ENCODE data around the gene SERP2. TPM values are rescaled to one million over a fixed set of nuclear protein-coding genes. Genes with fewer than 3 reads are reported as not detected.

SERP2 gene
- total RNA-seq, 4 donors from 2014 or later: 0.76 to 3.7 (median 1.7) TPM

- no peak for TF ChIP-seq POLR2A (IDR thresholded peaks at IDR 0.05)
- no peak for ATAC-seq
- H3K27me3 ChIP-seq: peaks cover 0 to 7% (median 0%) of the 10 kb centered on the region in 3 donors
- no peaks in the 10 kb centered on the region for H3K9me3 ChIP-seq
- H3K27ac ChIP-seq: no peak overlapping the region
- DNase-seq: no peak
- H3K4me1 ChIP-seq: peaks cover 3% of the 10 kb centered on the region in 2 donors
- intact Hi-C loops (cut with DNase I; ENCODE audit: low total_unique reads): no loop called here
- H3K4me3 ChIP-seq: no peak overlapping the region
- no peaks in the 10 kb centered on the region for H3K36me3 ChIP-seq
- in situ Hi-C loops (cut with MboI; ENCODE audit: low sequenced_read_pairs in 4 of 4): no loop called here
Measured at GRCh38 chr13:44368062-44368591, 5.5 kb upstream of the SERP2 start.

DNA sequence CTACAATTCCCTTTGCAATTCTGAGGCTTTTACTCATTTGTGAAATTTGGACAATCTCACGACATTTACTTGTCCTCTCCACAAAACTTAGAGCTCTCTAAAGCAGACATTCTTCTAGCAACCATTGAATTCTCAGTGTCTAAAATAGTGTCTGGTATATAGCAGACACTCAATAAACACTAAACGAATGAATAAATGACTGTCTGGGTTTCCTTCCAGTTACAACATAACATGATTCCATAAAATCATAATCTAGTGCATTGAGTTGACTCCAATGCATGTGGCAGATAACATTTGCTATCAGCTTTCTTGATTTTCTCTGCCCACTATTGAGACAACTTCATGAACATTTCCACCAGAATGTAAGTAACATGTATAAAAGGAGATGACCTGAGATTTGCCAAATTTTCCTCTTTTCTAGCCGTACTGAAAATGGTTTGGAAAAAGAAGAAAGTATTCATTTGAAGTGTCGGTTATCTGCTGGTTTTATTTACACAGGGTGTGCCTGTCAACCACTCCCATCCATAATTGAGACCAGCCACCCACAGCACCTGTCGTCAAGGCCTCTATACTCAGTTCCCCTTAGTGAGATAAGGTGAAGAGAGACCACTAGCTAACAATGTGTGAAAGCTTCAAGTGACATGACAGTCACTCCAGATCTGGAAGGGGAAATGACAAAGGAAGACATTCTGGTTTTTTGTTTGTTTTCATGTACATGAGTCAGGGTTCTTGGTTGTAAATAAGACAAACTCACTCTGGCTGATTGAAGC lies 4.8 kb upstream of the SERP2 start:
- no peaks in the 10 kb centered on the region for H3K9me3 ChIP-seq
- H3K4me3 ChIP-seq: no peak overlapping the region
- H3K4me1 ChIP-seq: peaks cover 5 to 7% of the 10 kb centered on the region in 2 donors
- intact Hi-C loops (cut with DNase I; ENCODE audit: low total_unique reads): no loop called here
- ATAC-seq: no peak
- no peak for DNase-seq
- TF ChIP-seq, protein P1, sequence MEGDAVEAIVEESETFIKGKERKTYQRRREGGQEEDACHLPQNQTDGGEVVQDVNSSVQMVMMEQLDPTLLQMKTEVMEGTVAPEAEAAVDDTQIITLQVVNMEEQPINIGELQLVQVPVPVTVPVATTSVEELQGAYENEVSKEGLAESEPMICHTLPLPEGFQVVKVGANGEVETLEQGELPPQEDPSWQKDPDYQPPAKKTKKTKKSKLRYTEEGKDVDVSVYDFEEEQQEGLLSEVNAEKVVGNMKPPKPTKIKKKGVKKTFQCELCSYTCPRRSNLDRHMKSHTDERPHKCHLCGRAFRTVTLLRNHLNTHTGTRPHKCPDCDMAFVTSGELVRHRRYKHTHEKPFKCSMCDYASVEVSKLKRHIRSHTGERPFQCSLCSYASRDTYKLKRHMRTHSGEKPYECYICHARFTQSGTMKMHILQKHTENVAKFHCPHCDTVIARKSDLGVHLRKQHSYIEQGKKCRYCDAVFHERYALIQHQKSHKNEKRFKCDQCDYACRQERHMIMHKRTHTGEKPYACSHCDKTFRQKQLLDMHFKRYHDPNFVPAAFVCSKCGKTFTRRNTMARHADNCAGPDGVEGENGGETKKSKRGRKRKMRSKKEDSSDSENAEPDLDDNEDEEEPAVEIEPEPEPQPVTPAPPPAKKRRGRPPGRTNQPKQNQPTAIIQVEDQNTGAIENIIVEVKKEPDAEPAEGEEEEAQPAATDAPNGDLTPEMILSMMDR (IDR thresholded peaks at IDR 0.05 in 4 of 5, conservative IDR thresholded peaks at IDR 0.05 in 1 of 5): no peak
- no peak for TF ChIP-seq POLR2A (IDR thresholded peaks at IDR 0.05)
- peaks cover 0 to 11% (median 0%) of the 10 kb centered on the region in 3 donors for H3K27me3 ChIP-seq
- no peak overlapping the region for H3K27ac ChIP-seq
- in situ Hi-C loops (cut with MboI; ENCODE audit: low sequenced_read_pairs in 4 of 4): no loop called here
- H3K36me3 ChIP-seq: no peaks in the 10 kb centered on the region

GRCh38 chr13:44371421-44371820 lies 2.2 kb upstream of the SERP2 start:
- no peak overlapping the region for H3K27ac ChIP-seq
- TF ChIP-seq, protein P1 (IDR thresholded peaks at IDR 0.05 in 4 of 5, conservative IDR thresholded peaks at IDR 0.05 in 1 of 5): no peak
- no peak for TF ChIP-seq POLR2A (IDR thresholded peaks at IDR 0.05)
- no peaks in the 10 kb centered on the region for H3K36me3 ChIP-seq
- DNase-seq: no peak
- peaks cover 5 to 7% of the 10 kb centered on the region in 2 donors for H3K4me1 ChIP-seq
- ATAC-seq: no peak
- in situ Hi-C loops (cut with MboI; ENCODE audit: low sequenced_read_pairs in 4 of 4): no loop called here
- intact Hi-C loops (cut with DNase I; ENCODE audit: low total_unique reads): no loop called here
- no peak overlapping the region for H3K4me3 ChIP-seq
- H3K27me3 ChIP-seq: peaks cover 0 to 11% (median 0%) of the 10 kb centered on the region in 3 donors
- H3K9me3 ChIP-seq: no peaks in the 10 kb centered on the region

GRCh38 chr13:44373247-44373600 lies 400 bp upstream of the SERP2 start:
- Histone ChIP-seq H3K9me3 (no peaks in the 10 kb centered on the region), H3K4me1 (peaks cover 5 to 7% of the 10 kb centered on the region in 2 donors), H3K36me3 (no peaks in the 10 kb centered on the region), H3K27ac (no peak overlapping the region), H3K4me3 (peak overlapping the region; percentile 60 to 87 (median 64)), H3K27me3 (peaks cover 0 to 11% (median 0%) of the 10 kb centered on the region in 3 donors)
- TF ChIP-seq, protein P1 (IDR thresholded peaks at IDR 0.05 in 4 of 5, conservative IDR thresholded peaks at IDR 0.05 in 1 of 5): no peak
- TF ChIP-seq POLR2A (IDR thresholded peaks at IDR 0.05): no peak
- intact Hi-C loops (cut with DNase I; ENCODE audit: low total_unique reads): no loop called here
- peak; percentile 16 to 24 for ATAC-seq
- DNase-seq: no peak
- in situ Hi-C loops (cut with MboI; ENCODE audit: low sequenced_read_pairs in 4 of 4): no loop called here

GRCh38 chr13:44374348-44374712 lies 706 bp downstream of the SERP2 start:
- no peak for TF ChIP-seq POLR2A (IDR thresholded peaks at IDR 0.05)
- TF ChIP-seq, protein P1 (IDR thresholded peaks at IDR 0.05 in 4 of 5, conservative IDR thresholded peaks at IDR 0.05 in 1 of 5): no peak
- ATAC-seq (no peak), DNase-seq (no peak)
- Histone ChIP-seq H3K27me3 (peaks cover 0 to 11% (median 0%) of the 10 kb centered on the region in 3 donors), H3K27ac (no peak overlapping the region), H3K36me3 (no peaks in the 10 kb centered on the region), H3K9me3 (no peaks in the 10 kb centered on the region), H3K4me1 (peaks cover 5 to 7% of the 10 kb centered on the region in 2 donors), H3K4me3 (peak overlapping the region; percentile 60 to 87 (median 64))
- intact Hi-C loops (cut with DNase I; ENCODE audit: low total_unique reads): no loop called here
- in situ Hi-C loops (cut with MboI; ENCODE audit: low sequenced_read_pairs in 4 of 4): no loop called here

Data from gastrocnemius medialis (tissue), 4 donors.